Ascending aorta (tissue), 2 donors: ENCODE measurements around the gene ACADSB. TPM values are rescaled to one million over a fixed set of nuclear protein-coding genes. Genes with fewer than 3 reads are reported as not detected.

Experiments used
- DNase-seq, 2 donors: peaks; one replicate each; pipeline ENCODE4 v3.0.0-alpha.2; 2019; ENCODE audit warnings: low spot score in 2 of 2
- H3K27ac ChIP-seq, 2 donors: fragments of 200-600 bp; sonication (generic); one replicate each; pipeline ENCODE4 v1.5.1; 2016 to 2017; ENCODE audit warnings: mild to moderate bottlenecking in 1 of 2
- H3K27me3 ChIP-seq: fragments of 200-600 bp; sonication (generic); one replicate; pipeline ENCODE4 v1.5.1; 2017
- H3K36me3 ChIP-seq, 2 donors: fragments of 200-600 bp; sonication (generic); one replicate each; pipeline ENCODE4 v1.5.1; 2016
- H3K4me1 ChIP-seq, 2 donors: fragments of 200-600 bp; sonication (generic); one replicate each; pipeline ENCODE4 v1.5.1; 2016 to 2017; ENCODE audit warnings: mild to moderate bottlenecking in 1 of 2
- H3K4me3 ChIP-seq, 2 donors: fragments of 200-600 bp; sonication (generic); one replicate each; pipeline ENCODE4 v1.5.1; 2016 to 2017; ENCODE audit warnings: mild to moderate bottlenecking in 1 of 2
- H3K9me3 ChIP-seq, 2 donors: fragments of 200-600 bp; sonication (generic); one replicate each; pipeline ENCODE4 v1.5.1; 2016
- CTCF ChIP-seq, 3 experiments: fragments of 200-600 bp in 2 of 3; fragments of 450-650 bp in 1 of 3; sonication (generic) in 2 of 3; IDR thresholded peaks; one replicate each; pipeline ENCODE4 v1.5.1; 2016 to 2019; ENCODE audit warnings: antibody characterized with exemption in 3 of 3, mild to moderate bottlenecking in 1 of 3, moderate library complexity in 1 of 3
- intact Hi-C: fragments of 100-400 bp; cut with DNase I; formaldehyde crosslinking; loops from one replicate; pipeline ENCODE4 v1.15.1; 2023
- total RNA-seq: library from RNA; depleted of rRNA; stranded (reverse); fragments of >200 nt; gene quantifications from one replicate; pipeline ENCODE4 v1.1.0, GENCODE V29; 2016

ACADSB gene
- total RNA-seq, 1 donor from 2014 or later, result 1.8 TPM

DNA sequence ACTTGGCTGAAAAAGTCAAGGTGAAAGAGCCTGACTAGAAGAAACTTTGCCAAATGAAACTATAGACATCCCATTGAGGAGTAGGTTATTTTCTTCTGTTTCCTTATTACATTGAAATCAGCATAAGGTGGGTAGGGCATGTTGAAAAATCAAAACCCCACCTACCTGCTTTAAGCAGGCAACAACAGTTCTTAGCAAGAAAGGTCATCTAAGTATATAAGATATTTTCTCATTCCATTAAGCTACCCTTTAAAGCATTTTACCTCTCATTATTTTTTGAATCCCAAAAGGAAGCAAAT is 30.8 kb downstream of the ACADSB start:
- peaks cover 13 to 43% of the 10 kb centered on the region in 2 donors for H3K36me3 ChIP-seq
- TF ChIP-seq CTCF (IDR thresholded peaks at IDR 0.05), result no peak
- DNase-seq, result no peak
- intact Hi-C loops, result no loop called here
- no peak overlapping the region for H3K4me3 ChIP-seq
- H3K4me1 ChIP-seq, result no peaks in the 10 kb centered on the region
- no peaks in the 10 kb centered on the region for H3K27me3 ChIP-seq
- no peak overlapping the region for H3K27ac ChIP-seq
- no peaks in the 10 kb centered on the region for H3K9me3 ChIP-seq

- intact Hi-C loops, result loop anchor here (5.0 kb wide), 1 partner anchor 514 kb away; no protein-coding TSS in a partner anchor
- H3K4me3 ChIP-seq, result no peak overlapping the region
- peaks cover 19 to 35% of the 10 kb centered on the region in 2 donors for H3K36me3 ChIP-seq
- no peaks in the 10 kb centered on the region for H3K27me3 ChIP-seq
- DNase-seq, result no peak
- no peaks in the 10 kb centered on the region for H3K9me3 ChIP-seq
- H3K4me1 ChIP-seq, result no peaks in the 10 kb centered on the region
- H3K27ac ChIP-seq, result no peak overlapping the region
- TF ChIP-seq CTCF (IDR thresholded peaks at IDR 0.05), result no peak
Measured at GRCh38 chr10:123042708-123043408, 34.1 kb downstream of the ACADSB start.

DNA sequence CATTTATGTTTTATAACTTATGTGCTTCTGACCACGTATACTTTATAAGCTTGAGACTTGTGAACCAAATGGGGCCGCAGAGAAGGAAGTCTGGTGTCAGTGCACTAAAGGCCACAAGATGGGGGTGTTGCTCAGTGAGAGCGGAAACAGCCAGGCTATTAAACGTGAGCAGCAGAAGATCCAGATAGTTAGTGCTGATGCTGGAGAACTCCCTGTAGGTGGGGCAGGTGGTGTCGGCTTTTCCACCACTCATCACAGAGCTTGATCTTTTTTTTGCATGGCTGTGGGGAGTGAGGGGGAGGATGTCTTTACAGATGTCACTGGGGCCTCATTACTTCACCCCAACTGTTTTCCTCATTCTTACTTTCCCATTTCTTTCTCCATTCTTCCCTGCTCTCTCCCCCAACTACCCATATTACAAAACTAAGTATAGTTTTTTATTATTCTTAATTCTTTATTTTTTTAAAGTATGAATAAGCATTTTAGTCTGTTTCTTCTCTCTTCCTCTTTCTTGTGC is 34.7 kb downstream of the ACADSB start:
- DNase-seq, result no peak
- Histone ChIP-seq H3K4me1 (no peaks in the 10 kb centered on the region), H3K9me3 (no peaks in the 10 kb centered on the region), H3K4me3 (no peak overlapping the region), H3K27ac (no peak overlapping the region), H3K36me3 (peaks cover 23 to 41% of the 10 kb centered on the region in 2 donors), H3K27me3 (no peaks in the 10 kb centered on the region)
- intact Hi-C loops, result loop anchor here (5.0 kb wide), 1 partner anchor 514 kb away; no protein-coding TSS in a partner anchor
- peak in 1 of 3 experiments; percentile 37 for TF ChIP-seq CTCF (IDR thresholded peaks at IDR 0.05)

DNA sequence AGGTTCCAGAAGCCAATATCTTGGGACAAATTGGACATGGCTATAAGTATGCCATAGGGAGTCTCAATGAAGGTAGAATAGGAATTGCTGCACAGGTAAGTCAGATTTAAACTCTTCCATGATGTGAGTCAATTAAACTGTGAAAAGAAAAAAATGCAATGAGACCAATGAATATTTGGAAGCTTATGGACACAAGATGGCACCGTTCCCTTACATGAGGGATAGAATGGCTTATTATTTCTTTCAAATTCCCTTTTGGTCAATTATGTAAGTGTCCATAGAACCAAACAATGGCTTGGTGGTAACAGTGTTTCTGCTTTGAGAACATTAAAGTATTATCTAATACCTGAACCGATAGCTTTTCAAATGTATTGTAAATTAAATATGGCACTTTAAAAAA is 35.6 kb downstream of the ACADSB start:
- Histone ChIP-seq H3K36me3 (peaks cover 23 to 47% of the 10 kb centered on the region in 2 donors), H3K27me3 (no peaks in the 10 kb centered on the region), H3K4me3 (no peak overlapping the region), H3K4me1 (no peaks in the 10 kb centered on the region), H3K9me3 (no peaks in the 10 kb centered on the region), H3K27ac (no peak overlapping the region)
- intact Hi-C loops, result loop anchor here (5.0 kb wide), 1 partner anchor 513 kb away; no protein-coding TSS in a partner anchor
- no peak for TF ChIP-seq CTCF (IDR thresholded peaks at IDR 0.05)
- DNase-seq, result no peak

DNA sequence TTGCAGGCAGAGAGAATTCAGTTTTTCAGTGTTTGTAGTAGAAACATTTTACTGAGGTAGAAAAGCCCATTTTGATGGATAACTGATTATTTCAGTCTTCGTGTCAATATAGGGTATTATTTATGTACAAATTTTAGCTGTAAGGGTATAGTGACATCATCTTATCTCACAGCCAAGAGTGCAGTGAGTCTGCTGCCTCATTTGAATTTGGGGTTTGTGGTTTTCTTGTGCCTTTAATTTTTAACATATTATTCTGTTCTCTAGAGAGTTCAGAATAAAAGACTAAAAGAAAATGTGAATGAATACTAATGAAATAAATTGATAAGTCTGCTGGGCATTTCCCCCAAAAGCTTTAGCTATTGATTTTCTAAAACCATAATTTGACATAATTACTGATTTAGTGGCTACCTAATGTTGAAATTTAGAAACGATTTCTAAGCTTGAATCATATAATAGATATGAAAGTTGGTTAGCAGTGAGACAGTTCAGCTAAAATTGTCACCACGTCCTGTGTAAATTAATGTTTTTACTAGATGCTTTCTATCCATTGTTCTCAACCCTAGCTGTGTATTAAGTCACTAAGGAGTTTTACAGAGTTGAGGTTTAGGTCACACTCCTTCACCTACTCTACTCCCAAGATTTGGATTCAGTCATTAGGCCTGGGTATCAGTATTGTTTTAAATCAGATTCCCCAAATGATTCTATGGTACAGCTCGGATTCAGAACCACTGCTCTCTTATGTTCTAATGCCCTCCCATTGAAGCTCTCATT is 37.3 kb downstream of the ACADSB start:
- Histone ChIP-seq H3K4me3 (no peak overlapping the region), H3K4me1 (no peaks in the 10 kb centered on the region), H3K9me3 (no peaks in the 10 kb centered on the region), H3K36me3 (peaks cover 26 to 48% of the 10 kb centered on the region in 2 donors), H3K27me3 (no peaks in the 10 kb centered on the region), H3K27ac (no peak overlapping the region)
- no peak for TF ChIP-seq CTCF (IDR thresholded peaks at IDR 0.05)
- DNase-seq, result no peak
- intact Hi-C loops, result no loop called here
